GM23338 (cell line): ENCODE measurements around the gene OR56B4. TPM values are rescaled to one million over a fixed set of nuclear protein-coding genes. Genes with fewer than 3 reads are reported as not detected.
"Not testable (repeated sequence)": the region's sequence is repeated elsewhere in the genome, so short reads cannot be mapped to it uniquely, and the experiment has no call there.

ENCODE experiments used
- ATAC-seq: fragments of 200-7000 bp; cut with Tn5 transposase; 3 replicates; pipeline ENCODE4 v1.9.1; 2020
- DNase-seq: peaks from one replicate; pipeline ENCODE4 v3.0.0-alpha.2; 2015; ENCODE audit warnings: low spot score
- H2AFZ ChIP-seq: fragments of 200-600 bp; sonication (generic); 2 replicates; pipeline ENCODE4 v1.8.0; 2016; ENCODE audit warnings: antibody characterized with exemption, mild to moderate bottlenecking, moderate library complexity
- H3F3A ChIP-seq: fragments of 200-600 bp; sonication (generic); replicated peaks from 2 replicates; pipeline ENCODE4 v1.8.0; 2017; ENCODE audit warnings: antibody characterized with exemption, mixed run types, low read depth
- H3K27ac ChIP-seq: fragments of 200-600 bp; sonication (generic); 2 replicates; pipeline ENCODE4 v1.6.1; 2016; ENCODE audit warnings: low read depth
- H3K27me3 ChIP-seq: fragments of 200-600 bp; sonication (generic); 2 replicates; pipeline ENCODE4 v1.8.0; 2016; ENCODE audit warnings: mild to moderate bottlenecking, mixed run types, moderate library complexity; ENCODE audit not compliant: insufficient read depth
- H3K36me3 ChIP-seq: fragments of 200-600 bp; sonication (generic); 2 replicates; pipeline ENCODE4 v1.8.0; 2016; ENCODE audit warnings: mild to moderate bottlenecking; ENCODE audit not compliant: insufficient read depth
- H3K4me1 ChIP-seq: fragments of 200-600 bp; sonication (generic); 2 replicates; pipeline ENCODE4 v1.8.0; 2016; ENCODE audit warnings: mild to moderate bottlenecking, moderate library complexity; ENCODE audit not compliant: insufficient read depth
- H3K4me2 ChIP-seq: fragments of 200-600 bp; sonication (generic); 2 replicates; pipeline ENCODE4 v1.7.1; 2017; ENCODE audit warnings: mixed run types
- H3K4me3 ChIP-seq: fragments of 200-600 bp; sonication (generic); 2 replicates; pipeline ENCODE4 v1.6.1; 2016; ENCODE audit warnings: mixed run types
- H3K79me2 ChIP-seq: fragments of 200-600 bp; sonication (generic); replicated peaks from 2 replicates; pipeline ENCODE4 v1.8.0; 2017; ENCODE audit warnings: mild to moderate bottlenecking; ENCODE audit not compliant: insufficient read depth
- H3K9me2 ChIP-seq: fragments of 200-600 bp; sonication (generic); 2 replicates; pipeline ENCODE4 v1.8.0; 2017; ENCODE audit not compliant: insufficient read depth
- H4K20me1 ChIP-seq: fragments of 200-600 bp; sonication (generic); replicated peaks from 2 replicates; pipeline ENCODE4 v1.8.0; 2017; ENCODE audit warnings: mild to moderate bottlenecking; ENCODE audit not compliant: insufficient read depth
- H3K27ac Mint-ChIP-seq: 2 replicates; pipeline ENCODE4 v1.8.0; 2020; ENCODE audit warnings: inconsistent platforms, mild to moderate bottlenecking, moderate library complexity, mixed read lengths
- H3K27me3 Mint-ChIP-seq: 3 replicates; pipeline ENCODE4 v1.8.0; 2022; ENCODE audit warnings: low read depth, mild to moderate bottlenecking, moderate library complexity, mixed read lengths, inconsistent platforms; ENCODE audit not compliant: insufficient read depth, poor library complexity
- H3K36me3 Mint-ChIP-seq: 3 replicates; pipeline ENCODE4 v1.8.0; 2021; ENCODE audit warnings: low read depth, mild to moderate bottlenecking, inconsistent platforms, moderate library complexity, mixed read lengths
- H3K4me1 Mint-ChIP-seq: 3 replicates; pipeline ENCODE4 v1.8.0; 2020; ENCODE audit warnings: mild to moderate bottlenecking, inconsistent platforms, mixed read lengths
- H3K4me3 Mint-ChIP-seq: 3 replicates; pipeline ENCODE4 v1.8.0; 2021; ENCODE audit warnings: moderate library complexity, mild to moderate bottlenecking, inconsistent platforms, mixed read lengths
- H3K9me3 Mint-ChIP-seq: 3 replicates; pipeline ENCODE4 v1.8.0; 2020; ENCODE audit warnings: moderate library complexity, mild to moderate bottlenecking, inconsistent platforms, mixed read lengths
- CREB1 ChIP-seq: fragments of 250-450 bp; sonication (Bioruptor Pico); IDR thresholded peaks from 2 replicates; pipeline ENCODE4 v1.5.0; 2020; ENCODE audit warnings: low read depth, mild to moderate bottlenecking, moderate library complexity
- CTCF ChIP-seq, 2 experiments: fragments of 200-600 bp in 1 of 2; sonication (generic) in 1 of 2; conservative IDR thresholded peaks; 2 replicates each; pipeline versions ENCODE4 v1.5.1 to v1.6.1; 2016 to 2017; ENCODE audit warnings: antibody characterized with exemption in 2 of 2, low read depth in 2 of 2, mild to moderate bottlenecking in 2 of 2, moderate library complexity in 1 of 2
- EZH2 ChIP-seq: fragments of 200-600 bp; sonication (generic); IDR thresholded peaks from one replicate; pipeline ENCODE4 v1.8.0; 2017; ENCODE audit warnings: antibody characterized with exemption, mild to moderate bottlenecking, low read depth; ENCODE audit not compliant: unreplicated experiment
- JUNB ChIP-seq: IDR thresholded peaks from one replicate; pipeline ENCODE4 v1.6.1; 2016; ENCODE audit warnings: antibody characterized with exemption; ENCODE audit not compliant: unreplicated experiment
- NANOG ChIP-seq: IDR thresholded peaks from 2 replicates; pipeline ENCODE4 v1.6.1; 2016; ENCODE audit warnings: antibody characterized with exemption, borderline replicate concordance
- REST ChIP-seq: IDR thresholded peaks from one replicate; pipeline ENCODE4 v1.6.1; 2018; ENCODE audit warnings: antibody characterized with exemption; ENCODE audit not compliant: unreplicated experiment
- STAT1 ChIP-seq: IDR thresholded peaks from one replicate; pipeline ENCODE4 v1.6.1; 2016; ENCODE audit warnings: antibody characterized with exemption; ENCODE audit not compliant: unreplicated experiment
- ZNF114 ChIP-seq: fragments of 250-450 bp; sonication (Bioruptor Pico); IDR thresholded peaks from 2 replicates; pipeline ENCODE4 v1.5.0; 2020; ENCODE audit warnings: mild to moderate bottlenecking, moderate library complexity
- polyA plus RNA-seq: library from polyadenylated mRNA; unstranded; fragments of >200 nt; fragmentation: Nextera tagmentation; extraction: Ambion mirVana; gene quantifications from 2 replicates; pipeline ENCODE4 v1.2.1, GENCODE V29; 2016
- total RNA-seq: library from RNA; depleted of rRNA; stranded (reverse); fragments of >200 nt; shearing (Covaris generic); gene quantifications from 2 replicates; pipeline ENCODE4 v1.2.3, GENCODE V29; 2014

The OR56B4 gene
- total and polyA plus RNA-seq, 2 experiments from 2014 or later: not detected

- TF ChIP-seq REST: no peak
- TF ChIP-seq NANOG: no peak
- TF ChIP-seq STAT1: no peak
- no peak for TF ChIP-seq CTCF (conservative IDR thresholded peaks at IDR 0.05; ENCODE audit: low read depth in 2 of 2)
- no peak for TF ChIP-seq EZH2
These were observed 35.5 kb downstream of the OR56B4 start (continued) for GRCh38 chr11:6142936-6143335.

- DNase-seq: peak; percentile 5
- not testable (repeated sequence) for H2AFZ ChIP-seq, ATAC-seq, H3K9me2 ChIP-seq, H3K4me1 Mint-ChIP-seq, H3F3A ChIP-seq, H3K36me3 Mint-ChIP-seq, H3K27me3 Mint-ChIP-seq, H3K9me3 Mint-ChIP-seq, H3K36me3 ChIP-seq, H3K4me1 ChIP-seq, H3K27ac ChIP-seq, H4K20me1 ChIP-seq, H3K27me3 ChIP-seq, H3K79me2 ChIP-seq, H3K27ac Mint-ChIP-seq
- H3K4me3 Mint-ChIP-seq: peak overlapping the region; percentile 52
- Histone ChIP-seq H3K4me2 (peak overlapping the region; percentile 51; the same call in 1 of the 2 replicates), H3K4me3 (peak overlapping the region; percentile 45; the same call in 1 of the 2 replicates)
These were observed 36.3 kb downstream of the OR56B4 start for GRCh38 chr11:6143737-6144136.

- H3K27me3 Mint-ChIP-seq: no peaks in the 10 kb centered on the region
- H3K27me3 ChIP-seq: no peaks in the 10 kb centered on the region
- ATAC-seq (no peak), DNase-seq (no peak)
- no peak overlapping the region for H3K4me3 Mint-ChIP-seq
- H3K4me1 ChIP-seq: no peaks in the 10 kb centered on the region
- no peaks in the 10 kb centered on the region for H3K36me3 ChIP-seq
- no peak overlapping the region for H3K4me2 ChIP-seq
- peaks cover 7% of the 10 kb centered on the region for H3K9me2 ChIP-seq
- H3F3A ChIP-seq: no peaks in the 10 kb centered on the region
- H3K4me3 ChIP-seq: no peak overlapping the region
- H3K4me1 Mint-ChIP-seq: no peaks in the 10 kb centered on the region
- H3K9me3 Mint-ChIP-seq: peaks cover 8% of the 10 kb centered on the region; the same call in 2 of the 3 replicates
- H3K79me2 ChIP-seq: no peaks in the 10 kb centered on the region
- H3K27ac ChIP-seq: no peak overlapping the region
- no peak overlapping the region for H2AFZ ChIP-seq
- H3K27ac Mint-ChIP-seq: no peak overlapping the region
- H4K20me1 ChIP-seq: no peaks in the 10 kb centered on the region
- H3K36me3 Mint-ChIP-seq: no peaks in the 10 kb centered on the region
- no peak for TF ChIP-seq EZH2
- no peak for TF ChIP-seq ZNF114 (CRISPR knock-in tag)
- TF ChIP-seq JUNB: no peak
- TF ChIP-seq CTCF (conservative IDR thresholded peaks at IDR 0.05; ENCODE audit: low read depth in 2 of 2): no peak
- no peak for TF ChIP-seq CREB1
- TF ChIP-seq NANOG: no peak
These were observed 43.6 kb downstream of the OR56B4 start for GRCh38 chr11:6151117-6151516.
